Smooth muscle cell (in vitro differentiated cells): ENCODE data around the gene GLS. TPM values are rescaled to one million over a fixed set of nuclear protein-coding genes. Genes with fewer than 3 reads are reported as not detected.
A peak's percentile ranks its signal among the peaks of the same experiment; 100 is the strongest.

ENCODE experiments used
- DNase-seq: peaks from one replicate; lab custom pipeline; 2025; ENCODE audit not compliant: unreplicated experiment; lab: John Stamatoyannopoulos, UW
- H2AFZ ChIP-seq: fragments of 200-600 bp; sonication (generic); 2 replicates; pipeline ENCODE4 v1.6.0; 2016; ENCODE audit warnings: antibody characterized with exemption, low read depth, mild to moderate bottlenecking
- H3F3A ChIP-seq: fragments of 200-600 bp; sonication (generic); 2 replicates; pipeline ENCODE4 v1.6.0; 2017; ENCODE audit warnings: antibody characterized with exemption, low read depth
- H3K27ac ChIP-seq: fragments of 200-600 bp; sonication (generic); 2 replicates; pipeline ENCODE4 v1.5.1; 2016; ENCODE audit warnings: low read depth, mild to moderate bottlenecking
- H3K27me3 ChIP-seq: fragments of 200-600 bp; sonication (generic); 2 replicates; pipeline ENCODE4 v1.6.1; 2016; ENCODE audit warnings: low read depth, mild to moderate bottlenecking
- H3K36me3 ChIP-seq: fragments of 200-600 bp; sonication (generic); 2 replicates; pipeline ENCODE4 v1.5.1; 2016; ENCODE audit warnings: low read depth
- H3K4me1 ChIP-seq: fragments of 200-600 bp; sonication (generic); 2 replicates; pipeline ENCODE4 v1.5.1; 2016; ENCODE audit warnings: low read depth
- H3K4me2 ChIP-seq: fragments of 200-600 bp; sonication (generic); 2 replicates; pipeline ENCODE4 v1.6.0; 2016; ENCODE audit warnings: mild to moderate bottlenecking
- H3K4me3 ChIP-seq: fragments of 200-600 bp; sonication (generic); 2 replicates; pipeline ENCODE4 v1.5.1; 2016; ENCODE audit warnings: mild to moderate bottlenecking
- H3K79me2 ChIP-seq: fragments of 200-600 bp; sonication (generic); 2 replicates; pipeline ENCODE4 v1.6.0; 2016; ENCODE audit warnings: low read depth, mild to moderate bottlenecking
- H3K9ac ChIP-seq: fragments of 200-600 bp; sonication (generic); 2 replicates; pipeline ENCODE4 v1.6.0; 2016; ENCODE audit warnings: low read depth
- H3K9me3 ChIP-seq: fragments of 200-600 bp; sonication (generic); replicated peaks from 2 replicates; pipeline ENCODE4 v1.5.1; 2016; ENCODE audit warnings: low read depth
- H4K20me1 ChIP-seq: fragments of 200-600 bp; sonication (generic); 2 replicates; pipeline ENCODE4 v1.6.0; 2016; ENCODE audit warnings: low read depth
- CTCF ChIP-seq: fragments of 200-600 bp; sonication (generic); IDR thresholded peaks from 2 replicates; pipeline ENCODE4 v1.5.1; 2017; ENCODE audit warnings: borderline replicate concordance, mild to moderate bottlenecking, antibody characterized with exemption; ENCODE audit not compliant: insufficient read depth, poor library complexity, severe bottlenecking
- WGBS: methylation state at CpG from one replicate; pipeline ENCODE4 v1.1.7; 2016; ENCODE audit warnings: low lambda C conversion rate; 5-methylcytosine and 5-hydroxymethylcytosine counted together
- polyA plus RNA-seq: library from polyadenylated mRNA; unstranded; fragments of >200 nt; fragmentation: Nextera tagmentation; extraction: Ambion mirVana; gene quantifications from 2 replicates; pipeline ENCODE4 v1.2.1, GENCODE V29; 2016
- total RNA-seq: library from RNA; depleted of rRNA; stranded (reverse); fragments of >200 nt; gene quantifications from 2 replicates; pipeline ENCODE4 v1.2.3, GENCODE V29; 2014

GLS gene
- total and polyA plus RNA-seq, 2 experiments from 2014 or later = 76.2 to 454 TPM

GRCh38 chr2:190842606-190843104 is 38.0 kb upstream of the GLS start:
- Histone ChIP-seq H3K9me3 (no peaks in the 10 kb centered on the region), H3K4me3 (no peak overlapping the region), H3F3A (peaks cover 3% of the 10 kb centered on the region), H3K36me3 (no peaks in the 10 kb centered on the region), H3K4me2 (no peak overlapping the region), H3K27ac (peak overlapping the region; percentile 97), H3K9ac (no peak overlapping the region), H3K79me2 (no peaks in the 10 kb centered on the region), H2AFZ (no peak overlapping the region), H4K20me1 (no peaks in the 10 kb centered on the region), H3K4me1 (no peaks in the 10 kb centered on the region), H3K27me3 (no peaks in the 10 kb centered on the region)
- no peak for DNase-seq
- no peak for TF ChIP-seq CTCF
- 95% methylated on average over 1 of the region's 1 CpG for WGBS

GRCh38 chr2:190843890-190844699 is 36.5 kb upstream of the GLS start:
- Histone ChIP-seq H3K9me3 (no peaks in the 10 kb centered on the region), H3K4me3 (no peak overlapping the region), H3K27me3 (no peaks in the 10 kb centered on the region), H2AFZ (no peak overlapping the region), H3K4me2 (peak overlapping the region; percentile 15), H4K20me1 (no peaks in the 10 kb centered on the region), H3K36me3 (no peaks in the 10 kb centered on the region), H3K4me1 (no peaks in the 10 kb centered on the region), H3K27ac (peak overlapping the region; percentile 92), H3F3A (no peaks in the 10 kb centered on the region), H3K9ac (peak overlapping the region; percentile 57), H3K79me2 (no peaks in the 10 kb centered on the region)
- TF ChIP-seq CTCF = no peak
- 55% methylated on average over 3 of the region's 3 CpGs for WGBS
- no peak for DNase-seq

GRCh38 chr2:190844700-190845401 is 35.8 kb upstream of the GLS start:
- H3K4me1 ChIP-seq = no peaks in the 10 kb centered on the region
- H3K9ac ChIP-seq = peak overlapping the region; percentile 57
- peak overlapping the region; percentile 15 for H3K4me2 ChIP-seq
- H3K36me3 ChIP-seq = no peaks in the 10 kb centered on the region
- H3K27ac ChIP-seq = peak overlapping the region; percentile 92
- no peak for DNase-seq
- no peaks in the 10 kb centered on the region for H3K79me2 ChIP-seq
- H4K20me1 ChIP-seq = no peaks in the 10 kb centered on the region
- H3K4me3 ChIP-seq = no peak overlapping the region
- H3K9me3 ChIP-seq = no peaks in the 10 kb centered on the region
- H3K27me3 ChIP-seq = no peaks in the 10 kb centered on the region
- H3F3A ChIP-seq = no peaks in the 10 kb centered on the region
- H2AFZ ChIP-seq = no peak overlapping the region
- WGBS = 97% methylated on average over 4 of the region's 4 CpGs
- TF ChIP-seq CTCF = no peak
